Stimulated activated naive B cell treated with anti-CD40 and anti-IgM and Interleukin-4, amounts not matched to agents 10 μg/mL and 1 μg/mL and 100 μg/mL, for 72 hours (primary cell): ENCODE data around the gene EXOSC5.
A peak's percentile ranks its signal among the peaks of the same experiment; 100 is the strongest.

ENCODE experiments used
- ATAC-seq, 2 donors: fragments of 150-1000 bp; cut with Tn5 transposase; replicated peaks; 2 replicates each; pipeline ENCODE4 v1.10.0; 2021; ENCODE audit warnings: moderate library complexity in 1 of 2
- DNase-seq: peaks from one replicate; pipeline ENCODE4 v3.0.0; 2021
- H3K27ac Mint-ChIP-seq: one replicate; pipeline ENCODE4 v1.8.0; 2022; ENCODE audit warnings: mild to moderate bottlenecking, mixed read lengths
- H3K27me3 Mint-ChIP-seq, 2 donors: one replicate each; pipeline ENCODE4 v1.8.0; 2022; ENCODE audit warnings: mixed read lengths in 2 of 2
- H3K36me3 Mint-ChIP-seq, 2 donors: one replicate each; pipeline ENCODE4 v1.8.0; 2022; ENCODE audit warnings: mixed read lengths in 2 of 2, mild to moderate bottlenecking in 1 of 2
- H3K4me1 Mint-ChIP-seq, 2 donors: one replicate each; pipeline ENCODE4 v1.8.0; 2022; ENCODE audit warnings: mixed read lengths in 2 of 2, mild to moderate bottlenecking in 1 of 2
- H3K4me3 Mint-ChIP-seq, 2 donors: one replicate each; pipeline ENCODE4 v1.8.0; 2022; ENCODE audit warnings: mild to moderate bottlenecking in 2 of 2, mixed read lengths in 2 of 2, moderate library complexity in 1 of 2
- H3K9me3 Mint-ChIP-seq, 2 donors: one replicate each; pipeline ENCODE4 v1.8.0; 2022; ENCODE audit warnings: mixed read lengths in 2 of 2, mild to moderate bottlenecking in 1 of 2

The EXOSC5 gene

DNA sequence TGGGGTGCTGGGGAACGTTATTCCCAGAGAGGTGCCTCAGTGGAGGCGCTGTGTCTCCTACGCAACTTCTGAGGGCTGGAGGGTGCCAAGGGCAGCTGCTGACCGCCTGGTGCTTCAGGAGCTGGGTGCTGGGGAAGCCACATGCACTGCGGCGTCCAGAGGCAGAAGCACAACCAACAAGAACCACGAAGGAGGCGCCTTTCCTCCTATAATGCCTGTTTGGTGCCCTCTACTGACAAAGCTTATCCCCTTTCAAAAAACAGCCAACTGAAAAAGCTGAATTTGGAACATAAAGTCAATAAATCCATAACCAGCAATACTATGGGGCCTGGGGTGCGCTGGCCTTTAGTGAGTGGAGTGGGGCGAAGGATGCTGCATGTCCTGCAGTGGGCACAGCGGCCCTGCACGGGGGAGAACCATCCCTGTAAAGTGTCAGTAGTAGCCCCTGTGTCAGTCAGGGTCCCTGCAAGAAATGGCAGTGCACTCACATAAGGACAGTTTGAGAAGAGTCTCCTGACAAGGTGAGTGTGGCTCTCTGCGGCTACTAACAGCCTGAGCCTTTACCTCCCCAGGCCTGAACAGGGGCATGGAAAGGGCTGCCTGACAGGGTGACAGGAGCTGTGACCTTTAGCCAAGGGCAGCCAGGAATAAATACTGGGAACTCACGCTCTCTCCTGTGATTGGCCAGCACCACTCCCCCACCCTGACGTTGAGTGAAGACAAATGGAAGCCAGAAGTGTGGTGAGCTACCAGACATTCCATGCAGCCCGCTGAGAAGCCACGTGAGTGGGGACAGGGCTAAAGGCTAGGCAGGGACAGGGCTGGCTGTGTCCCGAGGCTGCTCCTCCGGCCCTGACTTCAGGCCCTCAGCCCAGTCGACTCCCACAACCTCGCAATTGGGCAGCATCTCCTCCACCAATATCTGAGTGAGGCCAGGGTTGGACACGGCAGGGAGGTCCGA is 34.5 kb upstream of the EXOSC5 start:
- no peaks in the 10 kb centered on the region for H3K9me3 Mint-ChIP-seq
- no peak for DNase-seq
- peaks cover 13 to 20% of the 10 kb centered on the region in 2 donors for H3K4me1 Mint-ChIP-seq
- no peak for ATAC-seq
- no peak overlapping the region for H3K4me3 Mint-ChIP-seq
- no peaks in the 10 kb centered on the region for H3K27me3 Mint-ChIP-seq
- H3K36me3 Mint-ChIP-seq, result peaks cover 21 to 43% of the 10 kb centered on the region in 2 donors
- no peak overlapping the region for H3K27ac Mint-ChIP-seq

- Mint-ChIP-seq H3K4me3 (no peak overlapping the region), H3K27ac (no peak overlapping the region), H3K36me3 (peaks cover 23 to 39% of the 10 kb centered on the region in 2 donors), H3K9me3 (no peaks in the 10 kb centered on the region), H3K4me1 (peaks cover 9 to 26% of the 10 kb centered on the region in 2 donors), H3K27me3 (no peaks in the 10 kb centered on the region)
- DNase-seq, result no peak
- ATAC-seq, result no peak
These were observed 33.8 kb upstream of the EXOSC5 start for GRCh38 chr19:41430922-41431321.

- H3K4me3 Mint-ChIP-seq, result no peak overlapping the region
- peaks cover 9 to 26% of the 10 kb centered on the region in 2 donors for H3K4me1 Mint-ChIP-seq
- no peaks in the 10 kb centered on the region for H3K27me3 Mint-ChIP-seq
- no peak overlapping the region for H3K27ac Mint-ChIP-seq
- no peaks in the 10 kb centered on the region for H3K9me3 Mint-ChIP-seq
- DNase-seq (no peak), ATAC-seq (no peak)
- peaks cover 28 to 42% of the 10 kb centered on the region in 2 donors for H3K36me3 Mint-ChIP-seq
These were observed 31.3 kb upstream of the EXOSC5 start for GRCh38 chr19:41428481-41428859.

DNA sequence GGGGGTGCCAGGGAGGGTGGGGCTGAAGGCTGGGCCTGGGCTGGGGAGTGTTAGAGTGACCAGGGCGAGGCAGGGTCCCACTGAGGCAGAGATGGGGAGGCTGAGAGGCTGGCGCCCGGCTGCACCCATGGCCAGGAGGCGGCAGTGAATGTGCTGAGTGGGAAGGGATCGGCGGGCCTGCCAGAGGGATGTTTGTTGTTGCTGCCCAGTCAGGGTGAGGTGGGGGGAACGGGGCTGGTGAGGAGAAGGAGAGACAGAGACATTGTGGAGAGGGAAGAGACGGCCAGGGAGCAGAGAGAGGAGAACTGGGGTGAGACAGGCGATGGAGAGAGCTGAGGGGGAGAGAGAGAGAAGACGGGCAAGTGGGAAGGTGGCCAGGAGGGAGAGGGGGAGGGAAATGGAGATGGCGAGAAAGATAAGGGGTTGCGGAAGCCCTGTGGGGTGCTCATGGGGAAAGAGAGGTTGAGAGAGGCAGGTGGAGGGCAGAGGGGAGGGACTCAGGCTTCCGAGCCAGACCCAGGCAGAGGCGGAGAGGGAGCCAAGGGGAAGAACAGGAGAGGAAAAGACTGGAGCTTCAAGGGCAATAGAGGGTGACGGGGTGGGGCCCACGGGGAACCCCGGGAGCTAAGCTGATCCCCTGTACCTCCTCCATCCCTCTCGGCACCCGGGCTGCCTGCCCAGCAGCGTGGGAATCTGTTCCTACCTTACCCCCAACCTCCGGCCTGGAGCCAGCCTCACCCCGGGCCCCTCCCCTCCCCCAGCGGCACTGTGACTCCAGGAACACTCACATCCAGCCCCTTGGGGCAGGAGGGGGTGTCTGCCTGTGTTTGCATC is 30.7 kb upstream of the EXOSC5 start:
- Mint-ChIP-seq H3K36me3 (peaks cover 30 to 42% of the 10 kb centered on the region in 2 donors), H3K9me3 (no peaks in the 10 kb centered on the region), H3K4me3 (peak overlapping the region; percentile 51 to 71), H3K27ac (peak overlapping the region; percentile 7), H3K27me3 (no peaks in the 10 kb centered on the region), H3K4me1 (peaks cover 9 to 26% of the 10 kb centered on the region in 2 donors)
- DNase-seq (no peak), ATAC-seq (peak; percentile 35 to 44)

DNA sequence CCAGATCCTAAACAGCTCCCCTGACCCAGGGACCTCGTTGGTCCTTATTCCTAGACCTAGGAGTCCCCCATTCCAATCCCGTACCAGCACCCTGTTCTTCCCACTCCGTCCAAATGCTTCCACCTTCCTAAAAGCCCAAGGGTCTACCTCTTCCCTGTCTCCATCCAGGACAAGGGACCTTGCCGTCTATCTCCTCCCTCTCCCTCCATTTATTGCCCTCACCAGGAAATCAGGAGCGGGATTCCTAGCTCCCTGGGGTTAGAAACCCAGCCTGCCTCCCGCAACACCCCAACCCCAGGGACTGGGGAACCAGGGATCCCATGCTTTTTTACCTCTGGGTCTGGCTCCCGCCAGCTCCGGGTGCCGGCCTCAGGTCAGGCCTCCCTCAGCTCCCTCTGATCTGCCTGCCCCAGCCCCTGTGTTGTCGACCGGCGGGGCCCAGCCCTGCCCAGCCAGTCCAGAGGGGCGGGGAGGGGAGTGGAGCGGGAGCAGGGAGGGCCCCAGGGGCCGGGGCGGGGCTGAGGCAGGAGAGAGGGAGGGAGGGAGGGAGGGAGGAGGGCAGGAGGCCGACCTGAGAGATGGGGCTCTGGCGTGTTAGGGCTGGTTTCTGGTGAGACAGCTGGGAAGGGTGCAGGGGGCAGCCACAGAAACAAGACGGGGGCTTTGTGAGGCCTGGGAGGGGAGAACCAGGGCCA is 29.9 kb upstream of the EXOSC5 start, which contains the start of gene B3GNT8:
Gene B3GNT8 (minus strand): TSS at position 423 of the 695 bp plus-strand sequence. CDS start 596 bp downstream, outside the sequence.
- ATAC-seq (peak; percentile 64 to 66), DNase-seq (peak; percentile 13)
- Mint-ChIP-seq H3K36me3 (peaks cover 34 to 44% of the 10 kb centered on the region in 2 donors), H3K27ac (peak within 1 kb of the TSS; percentile 7), H3K27me3 (no peaks in the 10 kb centered on the region), H3K4me1 (peaks cover 9 to 26% of the 10 kb centered on the region in 2 donors), H3K4me3 (peak within 1 kb of the TSS; percentile 51 to 71), H3K9me3 (no peaks in the 10 kb centered on the region)

DNA sequence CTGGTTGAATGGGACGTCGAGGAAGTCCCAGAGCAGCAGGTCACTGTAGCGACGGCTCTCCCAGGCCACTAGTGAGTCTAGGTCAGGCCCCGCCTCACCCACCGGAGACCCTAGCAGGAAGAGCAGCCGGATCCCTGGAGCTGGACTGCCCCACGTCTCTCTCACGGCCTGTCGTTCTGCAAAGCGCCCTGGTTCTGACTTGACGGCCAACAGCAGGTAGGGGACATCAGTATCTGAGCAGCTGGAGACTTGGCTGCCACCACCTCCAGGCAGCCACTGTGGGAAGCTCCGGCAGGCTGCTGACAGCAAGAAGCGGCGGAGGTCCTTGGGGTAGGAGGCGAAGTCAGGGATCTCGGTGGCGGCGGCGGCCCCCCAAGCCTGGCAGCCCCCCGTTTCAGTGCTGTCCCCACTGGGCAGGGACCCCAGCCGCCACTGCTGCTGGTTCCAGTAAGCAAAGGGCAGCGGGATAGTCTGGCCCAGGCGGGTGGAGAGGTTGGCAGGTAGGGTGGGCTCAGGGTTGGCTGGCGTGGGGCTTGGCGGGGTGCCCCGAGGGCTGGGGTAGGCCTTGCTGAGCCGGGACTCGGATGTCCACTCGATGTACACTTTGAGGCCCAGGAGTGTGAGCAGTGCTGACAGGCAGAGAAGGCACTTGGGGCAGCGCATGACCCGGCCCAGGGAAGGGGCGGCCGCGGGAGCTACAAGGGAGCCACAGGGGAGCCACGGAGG is 29.1 kb upstream of the EXOSC5 start:
- no peak for ATAC-seq
- peaks cover 12 to 26% of the 10 kb centered on the region in 2 donors for H3K4me1 Mint-ChIP-seq
- no peak overlapping the region for H3K4me3 Mint-ChIP-seq
- no peaks in the 10 kb centered on the region for H3K9me3 Mint-ChIP-seq
- H3K27ac Mint-ChIP-seq, result no peak overlapping the region
- no peaks in the 10 kb centered on the region for H3K27me3 Mint-ChIP-seq
- no peak for DNase-seq
- H3K36me3 Mint-ChIP-seq, result peaks cover 36 to 44% of the 10 kb centered on the region in 2 donors

GRCh38 chr19:41425174-41426115 is 28.3 kb upstream of the EXOSC5 start:
- Mint-ChIP-seq H3K4me3 (no peak overlapping the region), H3K27me3 (no peaks in the 10 kb centered on the region), H3K9me3 (no peaks in the 10 kb centered on the region), H3K27ac (no peak overlapping the region), H3K36me3 (peaks cover 40 to 46% of the 10 kb centered on the region in 2 donors), H3K4me1 (peaks cover 12 to 26% of the 10 kb centered on the region in 2 donors)
- no peak for ATAC-seq
- no peak for DNase-seq

DNA sequence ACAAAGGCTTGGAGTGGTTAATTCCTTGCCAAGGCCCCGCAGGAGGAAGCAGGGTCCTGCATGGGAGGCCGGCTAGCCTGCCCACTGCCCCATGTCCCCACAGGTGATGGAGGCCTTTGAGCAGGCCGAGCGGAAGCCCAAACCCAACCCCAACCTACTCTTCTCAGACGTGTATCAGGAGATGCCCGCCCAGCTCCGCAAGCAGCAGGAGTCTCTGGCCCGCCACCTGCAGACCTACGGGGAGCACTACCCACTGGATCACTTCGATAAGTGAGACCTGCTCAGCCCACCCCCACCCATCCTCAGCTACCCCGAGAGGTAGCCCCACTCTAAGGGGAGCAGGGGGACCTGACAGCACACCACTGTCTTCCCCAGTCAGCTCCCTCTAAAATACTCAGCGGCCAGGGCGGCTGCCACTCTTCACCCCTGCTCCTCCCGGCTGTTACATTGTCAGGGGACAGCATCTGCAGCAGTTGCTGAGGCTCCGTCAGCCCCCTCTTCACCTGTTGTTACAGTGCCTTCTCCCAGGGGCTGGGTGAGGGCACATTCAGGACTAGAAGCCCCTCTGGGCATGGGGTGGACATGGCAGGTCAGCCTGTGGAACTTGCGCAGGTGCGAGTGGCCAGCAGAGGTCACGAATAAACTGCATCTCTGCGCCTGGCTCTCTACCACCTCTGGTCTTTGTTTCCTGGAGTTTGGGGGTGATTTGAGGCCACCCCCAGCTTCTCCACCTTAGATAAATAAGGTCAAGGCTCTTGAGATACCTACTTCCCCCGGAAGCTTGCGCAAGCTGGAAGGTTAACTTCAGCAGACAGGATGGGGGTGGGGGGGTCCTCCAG is 27.4 kb upstream of the EXOSC5 start:
- H3K27me3 Mint-ChIP-seq, result no peaks in the 10 kb centered on the region
- H3K27ac Mint-ChIP-seq, result no peak overlapping the region
- ATAC-seq (no peak), DNase-seq (no peak)
- peaks cover 48 to 51% of the 10 kb centered on the region in 2 donors for H3K36me3 Mint-ChIP-seq
- no peaks in the 10 kb centered on the region for H3K9me3 Mint-ChIP-seq
- H3K4me3 Mint-ChIP-seq, result no peak overlapping the region
- H3K4me1 Mint-ChIP-seq, result peaks cover 12 to 26% of the 10 kb centered on the region in 2 donors

- H3K9me3 Mint-ChIP-seq, result no peaks in the 10 kb centered on the region
- no peak overlapping the region for H3K27ac Mint-ChIP-seq
- H3K4me1 Mint-ChIP-seq, result peaks cover 11 to 19% of the 10 kb centered on the region in 2 donors
- DNase-seq, result no peak
- peaks cover 47 to 50% of the 10 kb centered on the region in 2 donors for H3K36me3 Mint-ChIP-seq
- no peaks in the 10 kb centered on the region for H3K27me3 Mint-ChIP-seq
- no peak overlapping the region for H3K4me3 Mint-ChIP-seq
- ATAC-seq, result no peak
These were observed 25.8 kb upstream of the EXOSC5 start for GRCh38 chr19:41422955-41423354.

GRCh38 chr19:41422456-41422855 is 25.3 kb upstream of the EXOSC5 start:
- Mint-ChIP-seq H3K36me3 (peaks cover 47 to 52% of the 10 kb centered on the region in 2 donors), H3K27me3 (no peaks in the 10 kb centered on the region), H3K9me3 (no peaks in the 10 kb centered on the region), H3K4me3 (no peak overlapping the region), H3K4me1 (peaks cover 7 to 14% of the 10 kb centered on the region in 2 donors), H3K27ac (no peak overlapping the region)
- ATAC-seq (no peak), DNase-seq (no peak)

GRCh38 chr19:41421973-41422372 is 24.8 kb upstream of the EXOSC5 start:
- Mint-ChIP-seq H3K36me3 (peaks cover 46 to 50% of the 10 kb centered on the region in 2 donors), H3K27ac (no peak overlapping the region), H3K4me3 (no peak overlapping the region)

DNA sequence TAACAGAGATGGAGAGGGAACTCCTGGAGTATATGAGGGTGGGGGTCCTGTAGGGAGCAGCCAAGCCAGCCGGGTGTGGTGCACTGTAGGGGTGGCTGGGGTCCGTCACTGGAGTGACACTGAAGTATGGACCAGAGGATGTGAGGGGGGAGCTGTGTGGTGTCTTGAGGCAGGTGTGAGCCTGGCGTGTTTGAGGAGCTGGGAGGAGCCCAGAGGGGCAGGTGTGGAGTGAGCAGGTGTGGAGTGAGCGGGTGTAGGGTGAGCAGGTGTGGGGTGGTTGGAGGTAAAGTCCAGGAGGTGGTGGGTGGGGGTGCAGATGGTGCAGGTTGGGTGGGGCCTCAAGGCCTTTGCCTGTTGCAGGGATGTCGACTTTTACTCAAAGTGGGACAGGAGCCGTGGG is 24.2 kb upstream of the EXOSC5 start:
- Mint-ChIP-seq H3K9me3 (no peaks in the 10 kb centered on the region), H3K4me1 (peaks cover 2 to 3% of the 10 kb centered on the region in 2 donors), H3K36me3 (peaks cover 42 to 49% of the 10 kb centered on the region in 2 donors), H3K4me3 (no peak overlapping the region), H3K27me3 (no peaks in the 10 kb centered on the region), H3K27ac (no peak overlapping the region)
- ATAC-seq (no peak), DNase-seq (no peak)

More at GRCh38 chr19:41421973-41422372, 24.8 kb upstream of the EXOSC5 start:
- ATAC-seq (no peak), DNase-seq (no peak)
- H3K4me1 Mint-ChIP-seq, result peaks cover 5 to 9% of the 10 kb centered on the region in 2 donors
- H3K9me3 Mint-ChIP-seq, result no peaks in the 10 kb centered on the region
- H3K27me3 Mint-ChIP-seq, result no peaks in the 10 kb centered on the region
